ENCODE measurements around the gene RGS9BP.
"Not testable (repeated sequence)": the region's sequence is repeated elsewhere in the genome, so short reads cannot be mapped to it uniquely, and the experiment has no call there.

RGS9BP gene

DNA sequence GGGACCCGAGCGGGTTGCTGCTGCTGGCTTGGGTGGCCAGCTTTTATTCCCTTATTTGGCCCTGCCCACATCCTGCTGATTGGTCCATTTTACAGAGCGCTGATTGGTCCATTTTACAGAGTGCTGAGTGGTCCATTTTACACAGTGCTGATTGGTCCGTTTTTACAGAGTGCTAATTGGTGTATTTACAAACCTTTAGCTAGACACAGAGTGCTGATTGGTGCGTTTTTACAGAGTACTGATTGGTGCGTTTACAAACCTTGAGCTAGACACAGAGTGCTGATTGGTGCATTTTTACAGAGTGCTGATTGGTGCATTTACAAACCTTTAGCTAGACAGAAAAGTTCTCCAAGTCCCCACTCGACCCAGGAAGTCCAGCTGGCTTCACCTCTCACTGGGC is 24.5 kb downstream of the RGS9BP start:
- DNase-seq, result not testable (repeated sequence)

DNA sequence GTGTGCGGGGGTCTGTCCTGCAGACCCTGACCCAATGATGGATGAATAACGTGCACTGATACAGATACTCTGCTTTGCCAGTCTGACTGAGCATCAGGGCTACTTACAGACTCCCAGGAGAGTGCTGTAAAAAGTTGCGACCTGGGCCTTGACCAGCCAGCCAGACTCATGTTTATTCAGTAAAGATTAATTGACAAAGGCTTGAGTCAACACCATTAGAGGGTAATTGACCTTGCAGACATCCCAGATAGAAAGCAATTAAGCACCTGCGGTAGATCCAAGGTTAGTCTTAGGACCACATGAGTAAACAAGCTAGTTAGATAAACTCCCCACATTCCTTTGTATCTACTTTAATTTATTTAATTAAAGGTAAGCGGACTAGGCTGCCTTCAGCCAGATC is 26.4 kb downstream of the RGS9BP start:
- DNase-seq, result no peak

DNA sequence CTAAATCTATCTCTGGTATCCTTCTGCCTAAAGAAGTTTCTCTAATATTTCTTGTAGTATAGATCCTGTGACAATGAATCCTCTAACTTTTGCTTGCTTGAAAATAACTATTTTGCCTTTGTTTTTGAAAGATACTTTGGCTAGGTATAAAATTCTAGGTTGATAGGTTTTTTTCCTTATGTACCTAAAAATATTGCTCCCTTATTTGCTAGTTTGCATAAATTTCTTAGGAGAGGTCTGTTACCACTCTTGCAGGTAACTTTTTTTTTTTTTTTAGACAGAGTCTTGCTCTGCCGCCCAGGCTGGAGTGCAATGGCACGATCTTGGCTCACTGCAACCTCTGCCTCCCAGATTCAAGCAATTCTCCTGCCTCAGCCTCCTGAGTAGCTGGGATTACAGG is 28.4 kb downstream of the RGS9BP start:
- not testable (repeated sequence) for DNase-seq

DNA sequence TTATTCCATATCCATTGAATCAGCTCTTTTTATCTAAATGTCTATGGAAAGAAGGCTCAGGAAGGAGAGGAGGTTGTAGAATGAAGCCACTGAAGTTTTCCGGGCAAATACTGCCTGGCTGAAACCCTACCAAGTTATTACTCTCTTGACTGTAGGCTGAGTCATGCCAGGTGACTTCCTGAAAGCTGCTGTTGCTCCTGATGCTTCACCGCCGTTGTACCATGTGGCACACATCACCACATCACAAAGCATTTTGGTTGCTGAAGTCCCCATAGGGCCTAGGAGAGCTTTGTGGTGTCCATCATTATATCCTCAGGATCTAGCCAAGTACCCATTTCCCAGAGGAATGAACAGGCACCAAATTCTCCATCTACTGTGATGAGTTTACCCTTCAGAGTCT is 32.8 kb downstream of the RGS9BP start:
- no peak for DNase-seq

DNA sequence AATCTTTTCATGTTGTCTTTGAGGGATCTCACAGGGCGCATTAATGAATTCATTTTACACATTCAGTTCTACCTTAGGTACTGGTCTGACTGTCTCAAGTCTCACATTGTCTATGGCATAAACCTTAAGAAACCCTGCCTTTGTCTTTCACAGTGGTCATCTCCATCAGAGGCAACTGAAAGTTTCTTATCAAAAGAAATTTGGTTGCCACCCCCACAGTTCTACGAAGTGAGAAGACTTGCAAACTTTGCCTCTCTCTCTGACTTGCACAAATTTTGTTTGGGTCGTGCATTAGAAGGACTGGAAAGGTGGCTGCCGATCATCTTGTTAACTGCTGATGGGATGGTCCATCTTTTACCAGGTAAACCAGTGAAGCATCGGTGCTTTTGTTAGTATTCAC is 33.4 kb downstream of the RGS9BP start:
- DNase-seq, result no peak

DNA sequence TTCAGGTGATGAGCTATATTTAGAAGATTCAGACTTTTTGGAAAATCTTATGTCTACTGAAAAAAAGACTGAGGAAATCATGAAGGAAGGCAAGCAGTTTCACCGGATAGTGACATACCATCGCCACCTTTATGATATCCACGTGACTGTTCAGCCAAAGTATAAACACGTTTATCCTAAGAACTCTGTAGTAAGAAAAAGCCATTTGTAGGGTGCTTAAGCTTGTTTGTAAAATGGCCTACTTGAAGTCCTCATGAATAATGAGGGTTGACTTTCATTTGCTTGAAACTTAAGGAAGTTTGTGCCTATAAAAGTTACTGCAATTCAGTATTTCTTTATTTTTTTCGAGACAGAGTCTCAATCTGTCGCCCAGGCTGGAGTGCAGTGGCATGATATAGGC is 36.1 kb downstream of the RGS9BP start:
- no peak for DNase-seq

DNA sequence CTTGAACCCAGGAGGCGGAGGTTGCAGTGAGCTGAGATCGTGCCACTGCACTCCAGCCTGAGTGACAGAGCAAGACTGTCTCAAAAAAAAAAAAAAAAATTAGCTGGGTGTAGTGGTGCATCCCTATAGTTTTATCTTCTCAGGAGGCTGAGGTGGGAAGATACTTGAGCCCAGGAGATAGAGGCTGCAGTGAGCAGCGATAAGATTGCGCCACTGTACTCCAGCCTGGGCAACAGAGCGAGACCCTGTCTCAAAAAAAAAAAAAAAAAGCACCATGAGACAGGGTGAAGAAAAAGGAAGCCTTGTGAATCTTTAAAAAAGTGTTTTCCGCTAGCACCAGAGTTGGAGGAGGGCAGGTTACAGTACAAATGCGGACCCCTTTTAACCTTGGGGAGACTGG is 40.6 kb downstream of the RGS9BP start:
- DNase-seq, result not testable (repeated sequence)

DNA sequence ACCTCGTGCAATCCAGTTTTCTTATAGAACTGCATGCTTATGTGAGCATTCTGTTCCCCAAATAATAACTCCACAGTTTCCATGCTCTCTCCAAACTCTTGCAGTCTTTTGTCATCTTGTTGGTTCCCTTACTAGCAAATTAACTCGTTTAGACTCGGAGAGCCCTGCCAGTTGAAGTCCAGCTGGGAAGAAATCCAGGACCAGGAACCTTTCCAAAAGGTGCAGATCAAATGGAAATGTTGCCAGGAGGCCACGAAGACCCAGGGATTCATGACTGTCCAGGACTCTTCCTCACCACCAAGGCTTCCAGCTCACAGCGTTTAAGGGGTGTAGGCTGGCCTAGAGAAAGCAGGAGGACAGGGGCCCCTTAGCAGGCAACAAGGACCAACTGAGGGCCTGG is 41.8 kb downstream of the RGS9BP start:
- DNase-seq, result no peak

DNA sequence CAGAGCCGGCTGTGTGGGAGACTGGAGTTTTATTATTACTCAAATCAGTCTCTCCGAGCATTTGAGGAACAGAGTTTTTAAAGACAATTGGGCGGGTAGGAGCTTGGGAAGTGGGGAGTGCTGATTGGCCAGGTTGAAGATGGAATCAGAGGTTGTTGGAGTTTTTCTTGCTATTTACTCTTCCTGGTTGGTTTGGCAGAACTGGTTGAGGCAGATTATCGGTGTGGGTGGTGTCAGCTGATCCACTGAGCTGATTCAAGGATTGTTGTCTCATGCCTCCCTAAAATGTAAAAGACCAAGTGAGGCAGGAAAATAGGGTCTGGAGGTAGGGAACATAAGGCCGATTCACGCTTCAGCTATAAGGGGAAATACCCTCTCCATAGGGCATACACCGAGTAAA is 42.6 kb downstream of the RGS9BP start:
- no peak for DNase-seq

DNA sequence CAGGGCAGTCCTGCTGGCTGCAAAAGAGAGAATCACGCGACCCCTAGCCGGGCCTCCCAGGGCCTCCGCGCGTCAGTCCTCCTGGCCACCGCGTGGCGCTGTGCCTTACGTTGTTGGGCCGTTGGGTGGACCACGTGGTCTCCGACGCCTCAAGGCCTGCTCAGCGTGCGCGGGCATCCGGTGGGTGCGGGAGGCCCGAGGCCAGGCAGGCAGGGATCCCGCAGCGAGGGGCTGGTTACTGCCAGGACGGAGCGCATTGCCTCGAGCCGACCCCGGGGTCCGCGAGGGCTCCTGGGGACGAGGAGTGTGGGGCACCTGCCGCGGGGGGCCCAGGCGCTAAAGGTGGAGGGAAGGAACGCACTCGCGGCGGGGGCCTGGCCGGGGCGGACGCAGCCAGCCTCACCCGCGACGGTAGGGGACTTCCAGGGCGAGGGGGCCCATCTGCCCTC is 44.0 kb downstream of the RGS9BP start, which contains the start of gene TDRD12:
Gene TDRD12 (plus strand): TSS at position 157 of the 449 bp plus-strand sequence. CDS start 306 bp downstream, outside the sequence.
- no peak for DNase-seq

DNA sequence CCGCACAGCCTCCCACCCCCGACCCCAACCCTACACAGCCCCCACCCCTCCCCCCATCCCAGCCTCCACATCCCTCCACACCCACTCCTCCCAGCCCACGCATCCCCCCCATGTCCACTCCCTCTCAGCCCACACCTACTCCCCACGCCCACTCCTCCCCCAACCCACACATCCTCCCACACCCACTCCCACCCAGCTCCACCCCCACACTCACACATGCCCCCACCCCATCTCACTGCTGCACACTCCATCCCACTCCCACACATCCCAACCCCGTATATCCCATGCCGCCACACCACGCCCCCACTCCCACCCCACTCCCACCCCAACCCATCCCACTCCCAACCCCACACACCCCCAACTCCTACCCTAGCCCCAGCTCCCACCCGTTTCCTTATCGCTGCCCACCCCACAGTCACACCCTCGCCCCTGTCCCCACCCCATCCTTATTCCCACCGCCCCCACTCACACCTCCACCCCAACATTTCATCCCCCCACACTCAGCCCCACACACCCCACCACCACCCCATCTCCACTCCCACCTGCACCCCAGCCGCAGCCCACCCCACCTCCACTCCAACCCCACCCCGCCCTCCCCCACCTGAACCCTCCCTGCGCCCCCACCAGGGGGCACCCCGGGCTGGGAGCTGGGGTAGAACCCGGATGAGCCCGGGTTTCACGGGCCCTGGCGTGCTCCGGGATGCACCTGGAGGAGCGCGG is 44.7 kb downstream of the RGS9BP start:
- DNase-seq, result no peak

DNA sequence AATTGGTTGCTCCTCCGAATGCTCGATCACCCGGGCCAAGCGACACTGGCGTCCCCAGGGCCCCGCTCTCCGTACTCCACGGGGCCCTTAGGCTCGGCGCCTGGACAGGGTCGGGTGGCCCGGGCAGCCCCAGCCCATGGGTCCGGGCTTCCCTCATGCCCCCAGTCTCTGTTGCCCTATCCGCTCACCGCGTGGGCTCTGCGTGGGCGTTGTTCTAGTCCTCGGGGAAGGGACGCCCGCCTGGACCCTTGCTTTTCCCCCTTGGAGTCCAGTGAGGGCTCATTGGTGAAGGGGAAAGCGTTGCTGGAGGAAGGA is 45.2 kb downstream of the RGS9BP start:
- no peak for DNase-seq

Data from GF-D8 (cell line).